ENCODE measurements around the gene SLC1A4. TPM values are rescaled to one million over a fixed set of nuclear protein-coding genes. Genes with fewer than 3 reads are reported as not detected.

The SLC1A4 gene
- total and polyA plus RNA-seq, 10 of the 15 experiments (the other 5 are each of a cell fraction or from before 2014, with no cell fraction given) = 10.8 to 43.2 (median 27.7) TPM

DNA sequence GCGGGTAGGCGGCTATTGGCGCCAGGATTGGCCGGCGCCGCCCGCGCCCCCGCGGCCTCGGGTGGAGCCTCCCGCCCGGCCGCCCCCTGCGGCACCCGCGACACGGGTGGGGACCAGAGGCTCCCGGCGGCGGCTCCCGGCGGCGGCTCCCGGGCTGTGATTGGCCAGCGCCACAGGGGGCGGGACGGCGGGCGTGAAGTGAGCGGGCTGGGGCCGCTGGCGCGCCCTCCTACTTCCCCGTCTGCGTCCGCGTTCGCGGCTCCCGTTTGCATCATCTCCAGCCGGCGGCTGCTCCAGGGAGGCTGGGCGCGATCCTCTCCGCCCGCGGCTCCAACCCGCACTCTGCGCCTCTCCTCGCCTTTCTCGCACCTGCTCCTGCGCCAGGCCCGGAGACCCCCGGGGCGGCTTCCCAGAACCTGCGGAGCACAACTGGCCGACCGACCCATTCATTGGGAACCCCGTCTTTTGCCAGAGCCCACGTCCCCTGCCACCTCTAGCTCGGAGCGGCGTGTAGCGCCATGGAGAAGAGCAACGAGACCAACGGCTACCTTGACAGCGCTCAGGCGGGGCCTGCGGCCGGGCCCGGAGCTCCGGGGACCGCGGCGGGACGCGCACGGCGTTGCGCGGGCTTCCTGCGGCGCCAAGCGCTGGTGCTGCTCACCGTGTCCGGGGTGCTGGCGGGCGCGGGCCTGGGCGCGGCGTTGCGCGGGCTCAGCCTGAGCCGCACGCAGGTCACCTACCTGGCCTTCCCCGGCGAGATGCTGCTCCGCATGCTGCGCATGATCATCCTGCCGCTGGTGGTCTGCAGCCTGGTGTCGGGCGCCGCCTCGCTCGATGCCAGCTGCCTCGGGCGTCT, at the start of gene SLC1A4 (continued):
- TF ChIP-seq, protein P1, sequence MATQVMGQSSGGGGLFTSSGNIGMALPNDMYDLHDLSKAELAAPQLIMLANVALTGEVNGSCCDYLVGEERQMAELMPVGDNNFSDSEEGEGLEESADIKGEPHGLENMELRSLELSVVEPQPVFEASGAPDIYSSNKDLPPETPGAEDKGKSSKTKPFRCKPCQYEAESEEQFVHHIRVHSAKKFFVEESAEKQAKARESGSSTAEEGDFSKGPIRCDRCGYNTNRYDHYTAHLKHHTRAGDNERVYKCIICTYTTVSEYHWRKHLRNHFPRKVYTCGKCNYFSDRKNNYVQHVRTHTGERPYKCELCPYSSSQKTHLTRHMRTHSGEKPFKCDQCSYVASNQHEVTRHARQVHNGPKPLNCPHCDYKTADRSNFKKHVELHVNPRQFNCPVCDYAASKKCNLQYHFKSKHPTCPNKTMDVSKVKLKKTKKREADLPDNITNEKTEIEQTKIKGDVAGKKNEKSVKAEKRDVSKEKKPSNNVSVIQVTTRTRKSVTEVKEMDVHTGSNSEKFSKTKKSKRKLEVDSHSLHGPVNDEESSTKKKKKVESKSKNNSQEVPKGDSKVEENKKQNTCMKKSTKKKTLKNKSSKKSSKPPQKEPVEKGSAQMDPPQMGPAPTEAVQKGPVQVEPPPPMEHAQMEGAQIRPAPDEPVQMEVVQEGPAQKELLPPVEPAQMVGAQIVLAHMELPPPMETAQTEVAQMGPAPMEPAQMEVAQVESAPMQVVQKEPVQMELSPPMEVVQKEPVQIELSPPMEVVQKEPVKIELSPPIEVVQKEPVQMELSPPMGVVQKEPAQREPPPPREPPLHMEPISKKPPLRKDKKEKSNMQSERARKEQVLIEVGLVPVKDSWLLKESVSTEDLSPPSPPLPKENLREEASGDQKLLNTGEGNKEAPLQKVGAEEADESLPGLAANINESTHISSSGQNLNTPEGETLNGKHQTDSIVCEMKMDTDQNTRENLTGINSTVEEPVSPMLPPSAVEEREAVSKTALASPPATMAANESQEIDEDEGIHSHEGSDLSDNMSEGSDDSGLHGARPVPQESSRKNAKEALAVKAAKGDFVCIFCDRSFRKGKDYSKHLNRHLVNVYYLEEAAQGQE (IDR thresholded peaks at IDR 0.05; ENCODE audit: low read depth, low read length) = no peak
- TF ChIP-seq ZNF24 (IDR thresholded peaks at IDR 0.05) (no peak), LARP7 (IDR thresholded peaks at IDR 0.05) (peak; percentile 65), ASH2L (IDR thresholded peaks at IDR 0.05; ENCODE audit: borderline replicate concordance, low read depth) (no peak), SUZ12 (IDR thresholded peaks at IDR 0.05; ENCODE audit: unreplicated experiment) (no peak), NFIC (IDR thresholded peaks at IDR 0.05; ENCODE audit: low read depth, low read length) (no peak), MEF2B (IDR thresholded peaks at IDR 0.05; ENCODE audit: partially characterized antibody, poor library complexity, severe bottlenecking) (no peak), POLR2AphosphoS2 (IDR thresholded peaks at IDR 0.05; ENCODE audit: low read depth, low read length) (peak; percentile 50), BCL11A (IDR thresholded peaks at IDR 0.05; ENCODE audit: low read depth, low read length) (no peak), CHD1 (IDR thresholded peaks at IDR 0.05; ENCODE audit: low read depth, low read length) (peak; percentile 31; the same call in 1 of the 2 replicates), ZNF274 (IDR thresholded peaks at IDR 0.05; ENCODE audit: insufficient read depth, insufficient read length) (no peak)
- TF ChIP-seq, protein P2, sequence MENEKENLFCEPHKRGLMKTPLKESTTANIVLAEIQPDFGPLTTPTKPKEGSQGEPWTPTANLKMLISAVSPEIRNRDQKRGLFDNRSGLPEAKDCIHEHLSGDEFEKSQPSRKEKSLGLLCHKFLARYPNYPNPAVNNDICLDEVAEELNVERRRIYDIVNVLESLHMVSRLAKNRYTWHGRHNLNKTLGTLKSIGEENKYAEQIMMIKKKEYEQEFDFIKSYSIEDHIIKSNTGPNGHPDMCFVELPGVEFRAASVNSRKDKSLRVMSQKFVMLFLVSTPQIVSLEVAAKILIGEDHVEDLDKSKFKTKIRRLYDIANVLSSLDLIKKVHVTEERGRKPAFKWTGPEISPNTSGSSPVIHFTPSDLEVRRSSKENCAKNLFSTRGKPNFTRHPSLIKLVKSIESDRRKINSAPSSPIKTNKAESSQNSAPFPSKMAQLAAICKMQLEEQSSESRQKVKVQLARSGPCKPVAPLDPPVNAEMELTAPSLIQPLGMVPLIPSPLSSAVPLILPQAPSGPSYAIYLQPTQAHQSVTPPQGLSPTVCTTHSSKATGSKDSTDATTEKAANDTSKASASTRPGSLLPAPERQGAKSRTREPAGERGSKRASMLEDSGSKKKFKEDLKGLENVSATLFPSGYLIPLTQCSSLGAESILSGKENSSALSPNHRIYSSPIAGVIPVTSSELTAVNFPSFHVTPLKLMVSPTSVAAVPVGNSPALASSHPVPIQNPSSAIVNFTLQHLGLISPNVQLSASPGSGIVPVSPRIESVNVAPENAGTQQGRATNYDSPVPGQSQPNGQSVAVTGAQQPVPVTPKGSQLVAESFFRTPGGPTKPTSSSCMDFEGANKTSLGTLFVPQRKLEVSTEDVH (IDR thresholded peaks at IDR 0.05; ENCODE audit: low read depth, partially characterized antibody) = no peak
- TF ChIP-seq, protein P3, sequence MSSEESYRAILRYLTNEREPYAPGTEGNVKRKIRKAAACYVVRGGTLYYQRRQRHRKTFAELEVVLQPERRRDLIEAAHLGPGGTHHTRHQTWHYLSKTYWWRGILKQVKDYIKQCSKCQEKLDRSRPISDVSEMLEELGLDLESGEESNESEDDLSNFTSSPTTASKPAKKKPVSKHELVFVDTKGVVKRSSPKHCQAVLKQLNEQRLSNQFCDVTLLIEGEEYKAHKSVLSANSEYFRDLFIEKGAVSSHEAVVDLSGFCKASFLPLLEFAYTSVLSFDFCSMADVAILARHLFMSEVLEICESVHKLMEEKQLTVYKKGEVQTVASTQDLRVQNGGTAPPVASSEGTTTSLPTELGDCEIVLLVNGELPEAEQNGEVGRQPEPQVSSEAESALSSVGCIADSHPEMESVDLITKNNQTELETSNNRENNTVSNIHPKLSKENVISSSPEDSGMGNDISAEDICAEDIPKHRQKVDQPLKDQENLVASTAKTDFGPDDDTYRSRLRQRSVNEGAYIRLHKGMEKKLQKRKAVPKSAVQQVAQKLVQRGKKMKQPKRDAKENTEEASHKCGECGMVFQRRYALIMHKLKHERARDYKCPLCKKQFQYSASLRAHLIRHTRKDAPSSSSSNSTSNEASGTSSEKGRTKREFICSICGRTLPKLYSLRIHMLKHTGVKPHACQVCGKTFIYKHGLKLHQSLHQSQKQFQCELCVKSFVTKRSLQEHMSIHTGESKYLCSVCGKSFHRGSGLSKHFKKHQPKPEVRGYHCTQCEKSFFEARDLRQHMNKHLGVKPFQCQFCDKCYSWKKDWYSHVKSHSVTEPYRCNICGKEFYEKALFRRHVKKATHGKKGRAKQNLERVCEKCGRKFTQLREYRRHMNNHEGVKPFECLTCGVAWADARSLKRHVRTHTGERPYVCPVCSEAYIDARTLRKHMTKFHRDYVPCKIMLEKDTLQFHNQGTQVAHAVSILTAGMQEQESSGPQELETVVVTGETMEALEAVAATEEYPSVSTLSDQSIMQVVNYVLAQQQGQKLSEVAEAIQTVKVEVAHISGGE (CRISPR knock-in tag; IDR thresholded peaks at IDR 0.05) = no peak
- TF ChIP-seq, protein P4, sequence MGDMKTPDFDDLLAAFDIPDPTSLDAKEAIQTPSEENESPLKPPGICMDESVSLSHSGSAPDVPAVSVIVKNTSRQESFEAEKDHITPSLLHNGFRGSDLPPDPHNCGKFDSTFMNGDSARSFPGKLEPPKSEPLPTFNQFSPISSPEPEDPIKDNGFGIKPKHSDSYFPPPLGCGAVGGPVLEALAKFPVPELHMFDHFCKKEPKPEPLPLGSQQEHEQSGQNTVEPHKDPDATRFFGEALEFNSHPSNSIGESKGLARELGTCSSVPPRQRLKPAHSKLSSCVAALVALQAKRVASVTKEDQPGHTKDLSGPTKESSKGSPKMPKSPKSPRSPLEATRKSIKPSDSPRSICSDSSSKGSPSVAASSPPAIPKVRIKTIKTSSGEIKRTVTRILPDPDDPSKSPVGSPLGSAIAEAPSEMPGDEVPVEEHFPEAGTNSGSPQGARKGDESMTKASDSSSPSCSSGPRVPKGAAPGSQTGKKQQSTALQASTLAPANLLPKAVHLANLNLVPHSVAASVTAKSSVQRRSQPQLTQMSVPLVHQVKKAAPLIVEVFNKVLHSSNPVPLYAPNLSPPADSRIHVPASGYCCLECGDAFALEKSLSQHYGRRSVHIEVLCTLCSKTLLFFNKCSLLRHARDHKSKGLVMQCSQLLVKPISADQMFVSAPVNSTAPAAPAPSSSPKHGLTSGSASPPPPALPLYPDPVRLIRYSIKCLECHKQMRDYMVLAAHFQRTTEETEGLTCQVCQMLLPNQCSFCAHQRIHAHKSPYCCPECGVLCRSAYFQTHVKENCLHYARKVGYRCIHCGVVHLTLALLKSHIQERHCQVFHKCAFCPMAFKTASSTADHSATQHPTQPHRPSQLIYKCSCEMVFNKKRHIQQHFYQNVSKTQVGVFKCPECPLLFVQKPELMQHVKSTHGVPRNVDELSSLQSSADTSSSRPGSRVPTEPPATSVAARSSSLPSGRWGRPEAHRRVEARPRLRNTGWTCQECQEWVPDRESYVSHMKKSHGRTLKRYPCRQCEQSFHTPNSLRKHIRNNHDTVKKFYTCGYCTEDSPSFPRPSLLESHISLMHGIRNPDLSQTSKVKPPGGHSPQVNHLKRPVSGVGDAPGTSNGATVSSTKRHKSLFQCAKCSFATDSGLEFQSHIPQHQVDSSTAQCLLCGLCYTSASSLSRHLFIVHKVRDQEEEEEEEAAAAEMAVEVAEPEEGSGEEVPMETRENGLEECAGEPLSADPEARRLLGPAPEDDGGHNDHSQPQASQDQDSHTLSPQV (IDR thresholded peaks at IDR 0.05) = 0 out of 2 replicates have a peak, but pooled peaks have one; percentile 48

All from GM12878 (cell line).